Naive B cell (primary cell): ENCODE measurements around the gene S100A13. TPM values are rescaled to one million over a fixed set of nuclear protein-coding genes. Genes with fewer than 3 reads are reported as not detected.
"Not testable (repeated sequence)": the region's sequence is repeated elsewhere in the genome, so short reads cannot be mapped to it uniquely, and the experiment has no call there.

Source experiments
- ATAC-seq, 2 donors: fragments of 150-1000 bp; cut with Tn5 transposase; 2 replicates each; pipeline ENCODE4 v1.10.0; 2021; ENCODE audit warnings: low read depth in 2 of 2, mild to moderate bottlenecking in 2 of 2, moderate library complexity in 2 of 2
- DNase-seq: peaks from one replicate; pipeline ENCODE4 v3.0.0; 2022
- H3K27ac Mint-ChIP-seq, 6 donors: one replicate each; pipeline ENCODE4 v1.8.0; 2020 to 2022; ENCODE audit warnings: mild to moderate bottlenecking in 6 of 6, mixed read lengths in 6 of 6, moderate library complexity in 5 of 6, inconsistent platforms in 2 of 6
- H3K27me3 Mint-ChIP-seq, 3 donors: one replicate each; pipeline ENCODE4 v1.8.0; 2021 to 2022; ENCODE audit warnings: mixed read lengths in 3 of 3, mild to moderate bottlenecking in 1 of 3
- H3K36me3 Mint-ChIP-seq, 2 donors: one replicate each; pipeline ENCODE4 v1.8.0; 2020 to 2022; ENCODE audit warnings: mixed read lengths in 2 of 2, inconsistent platforms in 1 of 2, mild to moderate bottlenecking in 1 of 2
- H3K4me1 Mint-ChIP-seq, 3 donors: one replicate each; pipeline ENCODE4 v1.8.0; 2020 to 2022; ENCODE audit warnings: mixed read lengths in 3 of 3, inconsistent platforms in 1 of 3, mild to moderate bottlenecking in 1 of 3, moderate library complexity in 1 of 3
- H3K4me3 Mint-ChIP-seq, 8 donors: one replicate each; pipeline ENCODE4 v1.8.0; 2020 to 2022; ENCODE audit warnings: mild to moderate bottlenecking in 8 of 8, mixed read lengths in 8 of 8, moderate library complexity in 8 of 8, inconsistent platforms in 2 of 8
- H3K9me3 Mint-ChIP-seq, 7 donors: one replicate each; pipeline ENCODE4 v1.8.0; 2020 to 2022; ENCODE audit warnings: mixed read lengths in 7 of 7, mild to moderate bottlenecking in 5 of 7, inconsistent platforms in 2 of 7, moderate library complexity in 1 of 7
- polyA plus RNA-seq, 6 donors: library from polyadenylated mRNA; unstranded; fragments of 300-500 nt; fragmentation: Illumina TruSeq; gene quantifications; one replicate each; pipeline ENCODE4 v1.2.3, GENCODE V29; 2021; ENCODE audit warnings: low read depth in 6 of 6

Gene S100A13
- polyA plus RNA-seq, 6 donors from 2014 or later, result 1.2 to 2.1 (median 1.6) TPM; not detected in 2

DNA sequence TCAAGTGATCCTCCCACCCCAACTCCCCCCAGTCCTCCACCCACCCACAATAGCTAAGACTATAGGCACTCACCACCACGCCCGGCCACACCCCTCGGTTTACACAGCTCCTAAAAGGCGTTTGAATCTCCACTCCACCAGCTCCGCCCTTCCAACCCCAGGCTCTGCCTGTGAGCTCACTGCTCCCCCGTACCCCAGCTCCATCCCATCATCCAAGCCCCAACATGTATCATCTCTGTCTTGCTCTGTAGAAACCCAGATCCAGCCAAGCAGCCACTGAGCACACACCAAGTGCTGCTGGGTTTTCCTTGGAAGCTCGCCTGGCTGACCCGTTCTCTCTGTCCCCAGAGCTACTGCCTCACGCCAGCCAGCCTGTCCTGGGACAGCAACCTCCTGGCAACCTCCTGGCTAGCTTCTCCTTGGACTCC, 49.7 kb downstream of the S100A13 start:
- DNase-seq (no peak), ATAC-seq (no peak)
- Mint-ChIP-seq H3K9me3 (no peaks in the 10 kb centered on the region), H3K27me3 (peaks cover 0 to 26% (median 7%) of the 10 kb centered on the region in 3 donors), H3K4me1 (peaks cover 7 to 16% (median 10%) of the 10 kb centered on the region in 3 donors), H3K4me3 (peak overlapping the region in 1 of 8 donors; percentile 23), H3K36me3 (no peaks in the 10 kb centered on the region), H3K27ac (peak overlapping the region in 1 of 6 donors; percentile 32)

DNA sequence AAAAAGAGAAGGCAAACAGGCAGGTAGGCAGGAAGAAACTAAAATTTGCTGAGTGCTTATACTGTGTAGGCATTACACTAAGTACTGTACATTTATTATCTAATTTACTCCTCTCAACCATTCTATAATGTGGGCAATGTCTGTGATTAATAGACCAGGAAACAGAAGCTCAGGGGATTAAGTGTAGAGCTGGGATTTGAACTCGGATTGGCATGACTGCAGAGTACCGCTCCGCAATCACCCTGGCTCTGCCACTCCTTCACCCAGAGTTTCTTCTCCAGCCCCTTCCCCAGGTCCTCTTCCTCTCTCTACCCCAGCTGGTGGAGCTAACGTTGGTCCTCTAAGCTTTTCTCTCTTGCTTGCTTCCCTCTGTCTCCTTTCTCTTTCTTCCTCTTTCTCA, 50.2 kb downstream of the S100A13 start:
- Mint-ChIP-seq H3K27me3 (peaks cover 0 to 26% (median 7%) of the 10 kb centered on the region in 3 donors), H3K36me3 (no peaks in the 10 kb centered on the region), H3K27ac (peak overlapping the region in 3 of 6 donors; percentile 0 to 85 (median 32)), H3K4me3 (no peak overlapping the region), H3K4me1 (peaks cover 11 to 18% (median 14%) of the 10 kb centered on the region in 3 donors), H3K9me3 (no peaks in the 10 kb centered on the region)
- DNase-seq, result no peak
- ATAC-seq, result no peak

DNA sequence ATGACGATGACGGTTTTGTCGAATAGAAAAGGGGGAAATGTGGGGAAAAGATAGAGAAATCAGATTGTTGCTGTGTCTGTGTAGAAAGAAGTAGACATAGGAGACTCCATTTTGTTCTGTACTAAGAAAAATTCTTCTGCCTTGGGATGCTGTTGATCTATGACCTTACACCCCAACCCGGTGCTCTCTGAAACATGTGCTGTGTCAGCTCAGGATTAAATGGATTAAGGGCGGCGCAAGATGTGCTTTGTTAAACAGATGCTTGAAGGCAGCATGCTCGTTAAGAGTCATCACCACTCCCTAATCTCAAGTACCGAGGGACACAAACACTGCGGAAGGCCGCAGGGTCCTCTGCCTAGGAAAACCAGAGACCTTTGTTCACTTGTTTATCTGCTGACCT, 51.8 kb downstream of the S100A13 start:
- H3K27ac Mint-ChIP-seq, H3K36me3 Mint-ChIP-seq, H3K4me3 Mint-ChIP-seq, DNase-seq, ATAC-seq, H3K9me3 Mint-ChIP-seq: not testable (repeated sequence)
- Mint-ChIP-seq H3K27me3 (peaks cover 0 to 40% (median 20%) of the 10 kb centered on the region in 3 donors), H3K4me1 (peaks cover 11 to 18% (median 14%) of the 10 kb centered on the region in 3 donors)

DNA sequence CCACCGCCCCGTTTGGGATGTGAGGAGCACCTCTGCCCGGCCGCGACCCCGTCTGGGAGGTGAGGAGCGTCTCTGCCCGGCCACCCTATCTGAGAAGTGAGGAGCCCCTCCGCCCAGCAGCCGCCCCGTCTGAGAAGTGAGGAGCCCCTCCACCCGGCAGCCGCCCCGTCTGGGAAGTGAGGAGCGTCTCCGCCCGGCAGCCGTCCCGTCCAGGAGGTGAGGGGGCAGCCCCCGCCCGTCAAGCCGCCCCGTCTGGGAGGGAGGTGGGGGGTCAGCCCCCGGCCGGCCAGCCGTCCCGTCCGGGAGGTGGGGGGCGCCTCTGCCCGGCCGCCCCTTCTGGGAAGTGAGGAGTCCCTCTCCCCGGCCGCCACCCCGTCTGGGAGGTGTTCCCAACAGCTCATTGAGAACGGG, 52.2 kb downstream of the S100A13 start:
- not testable (repeated sequence) for ATAC-seq

DNA sequence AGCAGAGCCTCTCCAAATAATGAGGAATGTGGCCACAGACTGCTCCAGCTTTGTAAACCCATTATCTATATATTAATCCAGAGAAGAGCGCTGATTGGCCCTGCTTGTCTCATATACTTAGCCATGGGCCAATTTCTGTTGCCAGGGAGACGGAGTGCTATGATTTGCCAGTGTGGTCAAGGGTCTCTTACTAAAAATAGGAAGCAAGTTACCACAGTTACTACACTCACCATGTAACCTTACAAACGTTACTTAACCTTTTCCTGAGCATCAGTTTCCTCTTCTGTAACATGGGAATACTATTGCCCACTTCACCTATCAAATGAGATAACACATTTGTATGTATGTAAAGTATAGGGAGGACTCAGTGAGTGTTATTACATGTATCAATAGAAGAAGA, 54.0 kb downstream of the S100A13 start:
- DNase-seq, result no peak
- no peaks in the 10 kb centered on the region for H3K9me3 Mint-ChIP-seq
- no peak for ATAC-seq
- peaks cover 0 to 42% (median 22%) of the 10 kb centered on the region in 3 donors for H3K27me3 Mint-ChIP-seq
- peaks cover 16 to 23% (median 18%) of the 10 kb centered on the region in 3 donors for H3K4me1 Mint-ChIP-seq
- peak overlapping the region in 1 of 6 donors; percentile 57 for H3K27ac Mint-ChIP-seq
- no peaks in the 10 kb centered on the region for H3K36me3 Mint-ChIP-seq
- no peak overlapping the region for H3K4me3 Mint-ChIP-seq

More for the DNA sequence above, 52.2 kb downstream of the S100A13 start:
- DNase-seq, H3K9me3 Mint-ChIP-seq, H3K36me3 Mint-ChIP-seq, H3K27ac Mint-ChIP-seq, H3K4me3 Mint-ChIP-seq: not testable (repeated sequence)
- peaks cover 11 to 18% (median 14%) of the 10 kb centered on the region in 3 donors for H3K4me1 Mint-ChIP-seq
- H3K27me3 Mint-ChIP-seq, result peaks cover 0 to 44% (median 22%) of the 10 kb centered on the region in 3 donors

DNA sequence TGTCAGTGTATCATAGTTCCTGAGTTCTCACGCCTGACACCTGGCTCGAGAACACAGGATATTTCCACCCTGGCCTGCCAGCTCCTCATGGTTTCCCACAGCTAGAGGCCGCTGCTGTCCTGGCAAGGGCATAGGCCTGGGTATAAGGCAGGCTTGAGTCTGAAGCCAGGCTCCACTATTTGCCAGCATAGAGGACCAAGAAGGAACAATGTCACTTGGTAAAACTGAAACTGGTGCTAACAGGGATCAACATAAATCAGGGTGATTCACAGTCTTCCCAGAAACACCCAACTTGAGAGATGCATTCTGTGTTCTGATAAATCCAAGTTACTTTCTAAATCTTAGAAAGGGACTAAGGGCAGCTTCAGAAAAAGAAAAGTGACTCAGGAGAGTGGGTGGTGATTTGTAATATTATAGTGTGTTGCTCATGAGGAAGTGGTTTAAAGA, 54.7 kb downstream of the S100A13 start:
- Mint-ChIP-seq H3K9me3 (no peaks in the 10 kb centered on the region), H3K4me3 (no peak overlapping the region)

DNA sequence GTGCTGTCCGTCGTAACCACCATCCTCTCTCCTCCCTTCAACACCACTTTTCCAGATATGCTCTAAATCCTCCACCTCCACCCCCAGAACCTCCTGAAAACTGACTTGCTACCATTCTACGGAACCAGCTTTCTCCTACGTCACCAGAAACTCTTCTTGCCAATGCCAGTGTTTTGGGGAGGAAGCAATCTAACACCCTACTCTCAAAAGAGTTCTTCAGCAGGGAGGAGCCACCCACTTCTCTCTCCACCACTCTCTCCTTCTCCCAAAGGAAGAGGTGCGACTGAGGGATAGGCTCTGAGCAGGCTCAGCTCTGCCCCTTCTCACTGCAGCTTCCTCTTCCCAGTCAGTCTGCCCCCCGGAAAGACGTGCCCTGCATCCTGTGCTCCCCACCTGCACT, 55.6 kb downstream of the S100A13 start:
- Mint-ChIP-seq H3K27me3 (peaks cover 0 to 27% (median 22%) of the 10 kb centered on the region in 3 donors), H3K36me3 (no peaks in the 10 kb centered on the region), H3K4me1 (peaks cover 16 to 24% (median 19%) of the 10 kb centered on the region in 3 donors), H3K9me3 (no peaks in the 10 kb centered on the region), H3K27ac (peak overlapping the region in 2 of 6 donors; percentile 8 to 75), H3K4me3 (no peak overlapping the region)
- no peak for DNase-seq
- ATAC-seq, result no peak

More for the DNA sequence above, 54.7 kb downstream of the S100A13 start:
- DNase-seq (peak; percentile 57), ATAC-seq (peak; percentile 95 to 97)
- H3K27ac Mint-ChIP-seq, result peak overlapping the region in 1 of 6 donors; percentile 42
- H3K36me3 Mint-ChIP-seq, result no peaks in the 10 kb centered on the region
- H3K4me1 Mint-ChIP-seq, result peaks cover 19 to 22% (median 22%) of the 10 kb centered on the region in 3 donors
- H3K27me3 Mint-ChIP-seq, result peaks cover 0 to 35% (median 22%) of the 10 kb centered on the region in 3 donors

DNA sequence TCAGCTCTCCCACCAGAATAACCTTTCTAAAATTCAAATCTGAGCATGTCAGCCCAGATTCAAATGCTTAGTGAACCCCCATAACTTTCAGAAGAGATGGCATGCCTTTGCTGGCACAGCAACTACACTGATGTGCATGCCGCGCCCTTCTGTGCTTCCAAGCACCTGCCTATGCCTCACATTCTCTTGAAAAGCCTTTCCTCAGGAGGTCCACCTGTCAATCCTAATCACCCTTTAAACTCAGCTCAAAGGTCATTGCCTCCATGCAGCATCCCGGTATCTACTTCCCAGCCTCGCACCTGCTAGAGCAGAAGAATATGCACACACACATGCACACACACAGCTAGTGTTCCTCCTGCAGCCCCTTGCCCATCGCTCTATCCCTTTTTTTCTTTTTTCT, 56.4 kb downstream of the S100A13 start:
- Mint-ChIP-seq H3K4me1 (peaks cover 24 to 32% (median 26%) of the 10 kb centered on the region in 3 donors), H3K36me3 (no peaks in the 10 kb centered on the region), H3K27me3 (peaks cover 0 to 27% (median 22%) of the 10 kb centered on the region in 3 donors), H3K4me3 (no peak overlapping the region), H3K9me3 (no peaks in the 10 kb centered on the region), H3K27ac (peak overlapping the region in 3 of 6 donors; percentile 18 to 67 (median 37))
- DNase-seq (no peak), ATAC-seq (no peak)

DNA sequence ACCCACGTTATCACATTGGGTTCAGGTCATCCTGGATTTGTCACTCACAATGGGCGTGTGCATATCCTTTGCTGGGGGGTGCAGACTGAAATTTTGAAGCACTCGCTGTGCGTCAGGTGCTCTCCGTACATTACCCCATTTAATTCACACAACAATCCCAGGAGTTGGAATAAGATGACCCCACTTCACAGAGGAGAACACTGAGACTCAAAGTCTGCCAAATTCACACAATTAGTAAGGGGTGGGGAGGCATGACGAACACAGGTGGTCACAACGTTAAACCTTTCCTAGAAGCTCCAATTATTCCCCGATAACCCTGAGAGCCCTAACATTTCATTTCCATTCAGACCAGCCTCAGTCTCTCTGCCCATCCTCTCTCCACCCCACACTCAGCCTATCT, 57.8 kb downstream of the S100A13 start:
- no peak for ATAC-seq
- no peak for DNase-seq
- Mint-ChIP-seq H3K36me3 (no peaks in the 10 kb centered on the region), H3K27me3 (peaks cover 0 to 27% (median 22%) of the 10 kb centered on the region in 3 donors), H3K9me3 (no peaks in the 10 kb centered on the region), H3K4me3 (no peak overlapping the region), H3K4me1 (peaks cover 30 to 35% (median 32%) of the 10 kb centered on the region in 3 donors), H3K27ac (no peak overlapping the region)

Other genes starting within 250 kb of the S100A13 start
- gene S100A8, start 236.4 kb downstream of the S100A13 start, polyA plus RNA-seq, result 100 to 1,000 TPM in 1 of 6 donors, 10 to 100 TPM in 4, 1 to 10 TPM in 1; 6.3 to 131 (median 36.3) TPM
- gene S100A7A, start 211.0 kb downstream of the S100A13 start, polyA plus RNA-seq, result not detected
- gene S100A7, start 166.9 kb downstream of the S100A13 start, polyA plus RNA-seq, result not detected
- 100 to 1,000 TPM; 131 to 239 (median 154) TPM for gene S100A6, start 91.5 kb downstream of the S100A13 start, polyA plus RNA-seq
- not detected for gene S100A5, start 86.6 kb downstream of the S100A13 start, polyA plus RNA-seq
- 100 to 1,000 TPM in 2 of 6 donors, 10 to 100 TPM in 4; 50.2 to 167 (median 93.2) TPM for gene S100A4, start 81.7 kb downstream of the S100A13 start, polyA plus RNA-seq
- not detected for gene S100A3, start 78.2 kb downstream of the S100A13 start, polyA plus RNA-seq
- gene S100A2, start 61.7 kb downstream of the S100A13 start, polyA plus RNA-seq, result not detected
- not detected for gene S100A16, start 14.4 kb downstream of the S100A13 start, polyA plus RNA-seq
- not detected for gene S100A14, start 11.2 kb downstream of the S100A13 start, polyA plus RNA-seq
- gene S100A1, start 929 bp upstream of the S100A13 start, polyA plus RNA-seq, result not detected
- gene CHTOP, start 6.6 kb upstream of the S100A13 start, polyA plus RNA-seq, result 10 to 100 TPM; 43.3 to 94.4 (median 54.4) TPM
- 100 to 1,000 TPM in 2 of 6 donors, 10 to 100 TPM in 4; 51.1 to 111 (median 90.1) TPM for gene SNAPIN, start 31.2 kb upstream of the S100A13 start, polyA plus RNA-seq
- gene ILF2, start 43.5 kb upstream of the S100A13 start, polyA plus RNA-seq, result 100 to 1,000 TPM; 124 to 202 (median 134) TPM
- not detected for gene NPR1, start 51.2 kb upstream of the S100A13 start, polyA plus RNA-seq
- 10 to 100 TPM in 5 of 6 donors, 1 to 10 TPM in 1; 6.0 to 15.1 (median 11.5) TPM for gene INTS3, start 100.5 kb upstream of the S100A13 start, polyA plus RNA-seq
- 1 to 10 TPM; 3.2 to 5.4 (median 4.1) TPM for gene SLC27A3, start 147.9 kb upstream of the S100A13 start, polyA plus RNA-seq